Coronary artery (tissue), 2 donors: Measurements from ENCODE around the gene MITF.

Experiments used
- DNase-seq: peaks from one replicate; pipeline ENCODE4 v3.0.0-alpha.2; 2017; ENCODE audit warnings: low spot score
- H3K27ac ChIP-seq, 2 donors: fragments of 200-600 bp; sonication (generic); one replicate each; pipeline ENCODE4 v1.5.1; 2016 to 2019
- H3K4me3 ChIP-seq: fragments of 200-600 bp; sonication (generic); 2 replicates; pipeline ENCODE4 v1.5.1; 2016; ENCODE audit warnings: mild to moderate bottlenecking, moderate library complexity
- CTCF ChIP-seq: fragments of 200-600 bp; sonication (generic); IDR thresholded peaks from one replicate; pipeline ENCODE4 v1.5.1; 2019; ENCODE audit warnings: antibody characterized with exemption

MITF gene

GRCh38 chr3:69697381-69697780 lies 41.9 kb upstream of the MITF start:
- H3K4me3 ChIP-seq, result no peak overlapping the region
- no peak for DNase-seq
- H3K27ac ChIP-seq, result no peak overlapping the region
- TF ChIP-seq CTCF, result no peak

DNA sequence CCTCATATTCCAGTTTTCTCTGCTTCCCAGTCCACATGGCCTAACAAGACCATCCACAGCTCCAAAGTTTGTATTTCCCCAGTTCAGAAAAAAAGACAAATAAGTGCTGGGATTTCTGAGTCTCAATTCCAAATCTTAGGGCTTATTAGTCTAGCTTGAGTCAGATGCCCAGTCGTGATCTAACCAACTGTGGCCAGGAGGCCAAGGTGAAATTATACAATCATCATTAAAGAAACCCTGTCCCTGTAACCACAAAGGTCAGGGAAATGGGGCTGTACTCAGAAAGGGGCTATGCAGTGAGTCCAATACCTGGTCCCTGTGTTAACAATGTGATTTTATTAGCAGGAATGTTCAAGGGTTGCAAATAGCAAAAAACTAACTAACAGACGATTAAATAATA lies 40.5 kb upstream of the MITF start:
- no peak overlapping the region for H3K27ac ChIP-seq
- no peak for TF ChIP-seq CTCF
- no peak overlapping the region for H3K4me3 ChIP-seq
- DNase-seq, result no peak

- no peak for DNase-seq
- TF ChIP-seq CTCF, result no peak
- no peak overlapping the region for H3K27ac ChIP-seq
- no peak overlapping the region for H3K4me3 ChIP-seq
These were observed 40.1 kb upstream of the MITF start for GRCh38 chr3:69699183-69699582.

DNA sequence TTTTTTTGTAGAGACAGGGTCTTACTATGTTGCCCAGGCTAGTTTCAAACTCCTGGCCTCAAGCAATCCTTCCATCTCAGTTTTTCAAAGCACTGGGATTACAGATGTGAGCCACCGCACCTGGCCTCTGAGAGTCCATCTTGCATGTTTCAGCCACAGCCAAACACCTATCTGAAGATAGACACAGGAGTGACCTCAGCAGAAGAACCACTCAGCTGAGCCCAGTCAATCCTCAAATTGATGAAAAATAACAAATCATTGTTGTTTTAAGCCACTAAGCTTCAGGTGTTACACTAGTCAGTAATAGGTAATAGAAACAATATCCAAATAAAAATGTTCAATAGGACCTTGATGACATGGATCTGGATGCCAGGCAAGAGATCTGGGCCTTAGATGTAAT lies 38.3 kb upstream of the MITF start:
- no peak for TF ChIP-seq CTCF
- no peak for DNase-seq
- no peak overlapping the region for H3K27ac ChIP-seq
- no peak overlapping the region for H3K4me3 ChIP-seq

DNA sequence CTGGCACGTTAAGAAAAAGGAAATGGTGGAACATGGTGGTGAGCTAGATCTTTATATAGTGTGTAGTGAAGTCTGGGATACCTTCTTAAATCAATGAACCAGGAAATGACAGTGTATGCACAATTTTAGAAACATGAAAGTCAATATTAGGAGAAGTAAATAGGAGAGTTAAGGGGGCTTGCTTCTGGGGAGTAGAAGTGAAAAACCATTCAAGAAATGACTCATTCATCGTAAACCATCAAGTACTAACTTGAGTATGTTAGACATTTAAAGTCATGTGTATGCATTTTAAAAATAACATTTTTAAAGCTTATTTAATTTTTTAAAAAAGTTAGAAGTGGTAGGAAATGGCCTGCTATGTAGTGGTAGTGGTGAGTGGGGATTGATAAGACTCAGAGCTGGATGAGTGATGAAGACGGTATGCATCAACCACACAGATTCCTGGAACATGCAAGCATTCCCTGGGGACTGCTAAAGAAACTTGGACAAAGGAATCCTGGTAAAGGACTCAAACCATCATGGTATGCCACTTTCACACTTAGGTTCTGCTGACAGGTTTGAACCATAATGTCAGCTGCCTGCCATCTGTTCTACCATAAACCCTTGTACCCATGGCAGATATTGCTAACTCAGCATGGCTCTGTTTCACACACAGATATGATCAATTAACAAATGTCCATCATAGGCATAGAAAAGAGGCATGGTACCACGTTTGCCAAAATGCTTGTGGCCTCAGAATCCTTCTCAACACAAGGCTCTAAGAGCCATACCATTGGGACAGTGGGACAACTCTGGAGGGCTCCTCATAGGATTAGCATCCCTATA lies 28.9 kb upstream of the MITF start:
- TF ChIP-seq CTCF, result no peak

DNA sequence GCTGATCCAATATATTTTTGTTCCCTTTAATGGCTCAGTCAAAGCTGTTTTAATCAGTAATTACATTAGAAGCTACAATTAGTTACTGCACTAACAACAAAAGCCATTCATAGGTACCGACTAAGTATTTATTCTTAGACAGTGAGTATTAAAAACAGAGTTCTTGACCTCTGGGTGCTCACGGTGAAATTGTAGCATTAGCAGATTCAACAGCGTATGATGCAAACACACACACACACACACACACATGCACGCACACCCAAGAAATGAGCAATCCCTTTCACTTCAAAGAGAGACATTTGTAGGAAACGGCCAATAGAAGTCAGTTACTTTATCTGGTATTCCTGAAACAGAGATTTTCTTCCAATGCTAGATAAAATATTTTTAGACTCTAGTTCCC lies 27.0 kb upstream of the MITF start:
- no peak for DNase-seq
- no peak overlapping the region for H3K27ac ChIP-seq
- TF ChIP-seq CTCF, result no peak
- H3K4me3 ChIP-seq, result no peak overlapping the region

More for the DNA sequence above, 28.9 kb upstream of the MITF start:
- H3K27ac ChIP-seq, result no peak overlapping the region
- H3K4me3 ChIP-seq, result no peak overlapping the region
- DNase-seq, result no peak

DNA sequence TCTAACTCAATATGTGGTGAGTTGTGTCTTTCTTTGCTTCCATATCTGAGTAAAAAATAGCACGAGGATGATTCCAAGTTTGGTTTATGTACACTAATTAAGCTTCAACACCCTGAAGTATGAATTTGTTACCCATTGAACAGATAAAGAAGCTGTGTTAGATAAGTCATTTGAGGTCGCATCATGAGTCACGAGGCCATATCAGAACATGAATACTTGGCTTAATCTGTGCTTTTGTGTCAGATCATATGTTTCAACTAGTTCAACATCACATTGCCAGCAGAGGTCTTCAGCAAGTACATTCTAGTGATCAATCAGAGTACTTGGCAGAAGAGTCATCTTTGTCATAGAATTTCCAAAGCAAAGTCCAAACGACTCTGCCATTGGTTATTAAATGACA lies 26.3 kb upstream of the MITF start:
- no peak for DNase-seq
- Histone ChIP-seq H3K4me3 (no peak overlapping the region), H3K27ac (no peak overlapping the region)
- TF ChIP-seq CTCF, result no peak
